IPS-NIHi11 (cell line): Measurements from ENCODE around the gene KCNJ16.

Experiments
- DNase-seq: peaks from one replicate; pipeline ENCODE4 v3.0.0; 2012; ENCODE audit warnings: mixed read lengths, low spot score

The KCNJ16 gene

DNA sequence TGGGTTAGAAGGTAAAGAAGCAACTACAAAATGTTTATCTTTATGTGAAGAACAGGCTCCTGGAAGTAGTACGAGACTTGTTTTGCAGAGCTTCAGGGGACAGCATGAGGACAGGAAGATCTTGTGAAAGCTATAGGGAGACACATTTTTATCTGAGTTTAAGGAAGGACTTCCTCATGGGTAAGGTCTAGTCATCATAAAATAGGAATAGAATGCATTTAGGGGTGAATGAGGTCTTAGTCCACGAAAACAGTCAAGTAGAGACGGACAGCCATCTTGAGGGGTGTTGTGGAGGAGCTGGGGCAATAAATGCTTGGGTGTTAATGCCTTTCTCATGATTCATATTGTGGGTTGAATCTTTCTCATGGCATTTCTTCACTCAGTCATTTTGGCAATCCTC lies 24.3 kb downstream of the KCNJ16 start:
- DNase-seq: no peak

DNA sequence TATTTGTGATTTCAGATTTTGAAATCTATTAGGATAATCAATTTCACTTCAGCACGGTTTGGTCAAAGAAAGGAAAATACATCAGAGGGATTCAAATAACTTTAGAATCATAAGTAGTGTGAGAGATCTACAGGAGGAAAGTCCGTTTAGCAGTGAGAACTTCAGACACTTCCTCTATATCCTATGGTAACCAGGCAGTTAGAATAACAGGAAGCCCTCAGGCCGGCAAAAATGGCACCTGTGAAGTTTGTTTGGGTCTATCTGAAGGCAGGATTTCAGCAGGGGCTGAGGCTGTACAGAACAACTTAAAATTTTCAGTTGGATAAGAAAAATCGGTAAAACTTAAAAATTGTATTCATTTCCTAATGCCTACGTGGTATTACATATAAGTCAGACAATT lies 24.9 kb downstream of the KCNJ16 start:
- no peak for DNase-seq

DNA sequence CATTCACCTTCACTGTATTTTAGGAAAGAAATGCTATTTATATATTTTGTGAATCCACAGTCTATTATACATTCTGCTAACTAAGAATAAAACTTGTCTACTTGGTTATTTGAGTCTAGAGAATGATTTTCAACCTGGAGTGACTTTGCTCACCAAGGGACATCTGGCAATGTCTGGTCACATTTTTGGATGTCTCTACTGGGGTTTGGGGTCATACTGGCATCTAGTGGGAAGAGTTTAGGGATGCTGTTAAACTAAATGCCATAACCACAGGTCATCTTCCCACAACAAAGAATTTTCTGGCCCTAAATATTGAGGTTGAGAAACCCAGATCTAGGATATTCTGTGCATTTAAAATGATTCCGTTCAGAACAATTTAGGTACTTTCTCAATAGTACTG lies 26.0 kb downstream of the KCNJ16 start:
- DNase-seq: no peak

DNA sequence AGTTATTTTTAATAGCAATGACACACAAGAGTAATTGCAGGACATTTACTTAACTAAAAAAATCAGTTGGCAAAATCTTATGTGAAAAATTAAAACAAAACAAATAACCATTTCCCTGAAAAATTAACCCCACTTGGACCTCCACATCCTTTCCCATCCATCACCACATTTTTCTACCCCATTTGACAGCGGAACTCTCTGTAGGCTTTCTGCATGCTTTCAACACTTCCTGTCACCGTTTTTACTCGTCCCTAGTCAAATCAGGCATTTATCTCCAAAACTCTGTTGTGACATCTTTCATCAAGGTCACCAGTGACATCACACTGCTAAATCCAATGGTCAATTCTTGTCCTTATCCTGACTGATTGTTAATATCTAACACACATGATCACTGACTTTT lies 27.5 kb downstream of the KCNJ16 start:
- DNase-seq: no peak

DNA sequence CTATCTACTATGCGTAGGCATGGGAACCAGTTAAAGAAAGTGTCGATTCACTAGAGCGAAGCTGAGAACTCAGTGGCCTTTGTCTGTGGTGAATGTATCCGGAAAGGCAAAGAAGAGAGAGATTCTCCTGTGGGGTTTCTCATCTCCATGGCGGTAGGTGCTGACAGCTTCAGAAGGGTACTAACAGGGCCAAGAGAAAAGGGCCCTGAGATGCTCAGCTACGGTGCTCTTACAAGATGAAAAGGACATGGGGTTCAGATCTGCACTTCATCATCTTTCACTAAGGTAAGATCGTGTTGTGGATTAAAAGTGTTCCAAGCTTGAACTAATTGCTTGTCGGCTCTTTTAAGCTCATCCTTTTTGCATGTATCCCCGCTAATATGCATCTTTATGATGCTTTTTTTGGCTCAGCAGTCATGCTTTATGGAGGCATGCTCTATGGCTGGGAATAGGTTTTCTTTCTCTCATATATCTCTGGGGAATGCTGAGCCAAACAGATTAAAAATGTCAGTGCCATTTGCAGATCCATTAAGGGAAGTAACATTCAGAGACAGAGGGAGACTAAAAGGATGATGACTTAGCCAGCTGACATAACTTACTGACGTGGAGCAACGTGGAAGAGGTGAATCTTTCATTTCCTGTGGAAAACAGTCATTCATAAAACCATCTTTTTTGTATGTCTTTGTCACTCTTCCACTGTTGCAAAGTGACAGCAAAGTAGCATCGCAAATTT lies 29.9 kb downstream of the KCNJ16 start:
- no peak for DNase-seq

DNA sequence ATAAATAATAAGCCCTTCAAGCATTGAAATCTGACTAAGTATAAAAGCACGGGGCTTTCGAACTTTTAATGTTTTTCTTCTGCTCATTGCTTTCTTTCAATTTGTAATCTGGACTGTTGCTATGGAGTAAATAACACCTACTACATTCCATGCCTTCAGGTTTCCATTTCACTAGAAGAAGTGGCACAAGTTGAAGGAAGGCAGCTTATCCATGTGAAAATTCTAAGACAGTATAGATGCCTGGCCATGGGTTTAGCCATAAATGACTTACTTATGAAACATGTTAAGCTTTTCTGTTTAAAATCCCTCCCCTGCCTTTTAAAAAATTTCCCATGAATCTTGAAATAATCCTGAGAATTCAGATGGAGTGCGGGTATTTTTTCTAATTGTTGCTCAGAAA lies 30.6 kb downstream of the KCNJ16 start:
- no peak for DNase-seq

DNA sequence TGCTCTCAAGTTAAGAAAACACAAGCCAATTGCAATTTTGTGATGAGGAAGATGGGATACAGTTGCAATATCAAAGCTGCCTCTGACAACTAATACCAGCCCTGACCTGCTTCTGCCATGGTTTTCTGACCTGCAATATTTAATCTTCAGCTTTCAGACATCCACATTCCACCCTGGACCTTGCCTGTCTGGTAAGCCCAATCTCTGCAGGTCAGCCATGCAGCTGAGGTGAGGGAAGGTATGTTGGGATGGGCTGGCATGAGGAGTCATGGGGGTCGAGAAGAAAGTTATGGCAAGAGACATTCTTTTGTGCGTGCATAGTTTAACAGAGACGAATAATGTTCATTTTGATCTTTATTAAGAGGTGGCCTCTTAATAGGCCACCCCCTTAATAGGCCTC lies 31.5 kb downstream of the KCNJ16 start:
- DNase-seq: no peak

DNA sequence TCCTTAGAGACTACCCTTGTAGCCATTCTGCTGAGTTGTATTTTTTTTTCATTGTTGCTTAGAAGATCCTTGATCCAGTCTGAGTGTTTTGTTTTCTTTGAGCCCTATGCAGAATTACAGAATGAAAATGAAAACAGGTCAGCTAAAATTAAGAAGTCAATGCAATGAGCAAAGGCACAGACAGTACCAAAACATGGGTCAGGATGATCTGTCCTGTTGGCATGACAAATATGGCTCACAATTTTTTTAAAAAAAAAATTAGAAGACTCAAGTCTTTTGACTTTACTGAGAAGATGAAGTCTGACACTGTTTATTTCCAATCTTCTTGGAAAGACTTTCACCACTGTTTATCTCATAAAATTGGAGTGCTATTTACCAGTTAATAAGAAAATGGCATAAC lies 32.4 kb downstream of the KCNJ16 start:
- DNase-seq: no peak

DNA sequence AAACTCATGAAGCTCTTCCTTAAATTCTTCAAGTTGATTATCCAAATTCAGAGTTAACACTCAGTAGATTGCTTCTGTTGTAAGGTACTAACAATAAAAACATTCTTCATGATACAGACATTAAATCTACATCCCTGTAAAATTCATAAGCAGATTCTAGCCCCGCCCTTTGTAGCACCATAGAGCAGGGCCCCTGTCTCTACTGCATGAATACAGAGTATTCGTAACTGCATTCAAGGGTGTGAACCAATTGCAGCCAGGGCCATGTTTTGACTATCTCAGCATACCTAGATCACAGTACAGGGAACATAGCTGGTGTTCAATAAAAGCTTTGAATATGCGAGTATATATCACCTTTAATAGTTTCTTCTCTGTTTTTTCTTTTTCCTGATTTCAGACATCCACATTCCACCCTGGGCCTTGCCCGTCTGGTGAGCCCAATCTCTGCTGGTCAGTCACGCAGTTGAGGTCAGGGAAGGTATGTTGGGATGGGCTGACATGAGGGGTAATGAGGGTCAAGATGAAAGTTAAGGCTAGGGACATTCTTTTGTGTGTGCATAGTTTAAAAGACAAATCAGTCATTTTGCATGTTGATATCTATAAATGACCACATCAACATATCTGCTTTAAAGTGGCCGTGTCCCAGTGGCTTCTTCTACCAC lies 33.0 kb downstream of the KCNJ16 start:
- DNase-seq: no peak

DNA sequence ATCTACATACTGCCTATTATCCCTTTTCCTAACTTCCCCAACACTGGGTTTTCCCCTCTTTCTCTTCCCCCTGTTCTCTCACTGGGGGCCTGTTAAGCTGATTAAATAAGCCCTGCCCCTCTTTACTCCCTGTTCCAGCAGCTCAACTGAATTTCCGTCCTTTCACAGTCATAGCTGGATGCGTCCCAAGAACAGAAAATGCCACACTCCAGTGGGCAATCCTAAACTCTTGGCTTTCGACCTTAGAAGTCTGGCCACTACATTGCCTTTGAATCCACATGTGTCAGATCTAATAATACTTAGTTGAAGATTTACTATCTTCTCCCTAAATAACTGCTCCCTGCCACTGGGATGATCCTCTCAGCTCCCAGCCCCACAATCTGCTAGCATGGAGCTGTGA lies 34.5 kb downstream of the KCNJ16 start:
- no peak for DNase-seq

DNA sequence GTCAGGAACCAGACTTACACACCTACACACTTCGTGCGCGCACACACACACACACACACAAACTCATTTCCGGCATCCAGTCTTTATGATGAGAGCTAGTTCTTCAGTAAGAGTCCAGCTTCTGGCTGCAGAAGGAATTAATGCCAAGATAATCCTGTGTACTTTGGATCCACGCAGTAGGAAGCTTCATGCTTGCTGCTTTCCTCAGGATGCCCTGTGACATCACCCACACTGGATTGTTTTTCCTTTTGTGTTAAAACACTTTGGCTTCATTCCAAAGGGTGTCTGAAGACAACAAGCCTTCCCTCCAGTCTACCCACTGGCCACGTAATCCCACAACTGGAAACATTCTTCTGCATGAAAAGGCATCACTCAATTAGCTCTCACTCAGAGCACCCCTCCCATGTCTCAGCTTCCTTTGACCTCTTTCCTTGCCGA lies 35.4 kb downstream of the KCNJ16 start:
- no peak for DNase-seq

DNA sequence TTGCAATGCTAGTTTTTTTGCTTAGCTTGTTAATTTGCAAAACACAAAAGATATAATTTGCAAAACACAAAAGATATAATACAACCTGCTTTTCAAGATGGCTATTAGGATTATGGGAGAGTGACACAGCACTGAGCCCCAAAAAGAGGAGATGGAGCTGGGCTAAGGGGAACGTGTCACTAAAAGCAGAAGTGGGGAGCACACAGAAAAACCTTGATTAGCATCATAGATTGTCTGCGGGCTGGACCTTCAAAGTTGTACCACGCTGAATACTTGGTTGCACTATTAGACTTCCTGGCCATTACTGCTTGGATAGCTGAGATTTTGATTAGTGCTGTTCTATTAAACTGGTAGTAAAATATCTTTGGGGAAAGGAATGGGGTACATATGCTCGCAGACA lies 36.2 kb downstream of the KCNJ16 start:
- DNase-seq: no peak

DNA sequence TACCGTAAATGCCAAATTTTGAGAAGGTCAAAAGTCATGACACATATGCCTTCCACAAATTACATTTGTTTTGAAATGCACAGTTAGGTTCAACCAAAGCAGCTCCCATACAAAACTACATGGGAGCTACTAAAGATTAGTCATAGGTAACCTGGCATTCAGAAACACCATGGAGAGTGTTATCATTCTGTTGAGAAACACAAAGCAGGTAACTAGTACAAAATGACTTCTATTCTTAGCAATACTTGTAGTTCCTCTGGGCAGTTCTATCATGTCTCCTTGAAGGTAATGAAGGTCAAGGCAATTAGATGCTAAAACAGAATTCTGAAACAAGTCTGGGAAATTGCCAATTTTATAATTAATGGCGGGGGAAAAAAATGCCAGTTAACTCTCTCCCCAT lies 39.4 kb downstream of the KCNJ16 start:
- no peak for DNase-seq

DNA sequence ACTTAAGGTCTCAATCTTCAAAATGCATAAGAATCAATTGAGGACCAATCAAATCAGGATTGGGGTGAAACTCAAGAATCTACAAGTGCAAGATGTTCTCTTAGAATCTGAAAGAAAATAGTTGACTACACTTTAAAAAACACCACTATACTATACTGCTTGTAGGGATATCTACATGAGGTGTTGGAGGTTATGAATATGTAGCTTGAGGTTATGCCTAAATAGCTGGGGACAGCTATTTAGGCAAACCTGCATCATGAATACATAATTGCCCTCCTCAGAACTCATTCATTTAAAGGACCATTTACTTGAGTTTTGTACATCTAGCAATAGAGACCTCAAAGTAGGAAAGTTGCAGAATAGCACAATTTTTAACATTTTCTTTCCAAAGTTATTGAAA lies 40.1 kb downstream of the KCNJ16 start:
- no peak for DNase-seq

DNA sequence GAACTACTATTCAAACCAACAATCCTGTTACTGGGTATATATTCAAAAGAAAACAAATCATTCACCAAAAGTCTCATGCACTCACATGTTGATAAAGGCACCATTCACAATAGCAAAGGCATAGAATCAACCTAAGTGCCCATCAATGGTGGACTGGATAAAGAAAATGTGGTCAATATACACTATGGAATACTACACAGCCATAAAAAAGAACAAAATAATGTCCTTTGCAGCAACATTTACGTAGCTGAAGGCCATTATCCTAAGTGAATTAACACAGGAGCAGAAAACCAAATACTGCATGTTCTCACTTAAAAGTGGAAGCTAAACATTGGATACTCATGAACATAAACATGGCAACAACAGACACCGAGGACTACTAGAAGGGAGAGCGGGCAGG lies 41.9 kb downstream of the KCNJ16 start:
- DNase-seq: no peak

DNA sequence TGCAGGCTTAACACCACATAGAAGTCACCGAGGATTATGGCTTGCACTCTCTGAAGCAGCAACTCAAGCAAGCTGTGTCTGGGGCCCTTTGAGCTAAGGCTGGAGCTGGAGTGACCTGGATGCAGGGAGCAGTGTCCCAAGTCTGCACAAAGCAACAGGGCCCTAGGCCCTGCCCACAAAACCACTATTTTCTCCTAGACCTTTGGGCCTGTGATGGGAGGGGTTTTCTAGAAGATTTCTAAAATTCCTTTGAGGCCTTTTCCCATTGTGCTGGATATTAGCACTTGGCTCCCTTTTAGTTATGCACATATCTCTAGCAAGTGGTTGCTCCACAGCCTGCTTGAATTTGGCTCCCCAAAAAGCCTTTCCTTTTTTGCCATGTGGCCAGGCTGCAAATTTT lies 44.5 kb downstream of the KCNJ16 start:
- DNase-seq: no peak

DNA sequence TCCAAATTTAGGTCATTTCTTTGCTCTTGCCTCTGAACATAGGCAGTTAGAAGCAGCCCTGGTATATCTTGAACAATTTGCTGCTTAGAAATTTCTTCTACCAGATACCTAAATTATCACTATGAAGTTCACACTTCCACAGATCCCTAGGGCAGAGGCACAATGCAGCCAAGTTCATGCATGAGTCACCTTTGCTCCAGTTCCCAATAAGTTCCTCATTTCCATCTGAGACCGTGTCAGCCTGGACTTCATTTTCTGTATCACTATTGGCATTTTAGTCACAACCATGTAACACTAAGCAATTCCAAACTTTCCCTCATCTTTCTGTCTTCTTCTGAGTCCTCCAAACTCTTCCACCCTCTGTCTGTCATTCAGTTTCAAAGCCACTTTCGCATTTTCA lies 45.0 kb downstream of the KCNJ16 start:
- DNase-seq: no peak

DNA sequence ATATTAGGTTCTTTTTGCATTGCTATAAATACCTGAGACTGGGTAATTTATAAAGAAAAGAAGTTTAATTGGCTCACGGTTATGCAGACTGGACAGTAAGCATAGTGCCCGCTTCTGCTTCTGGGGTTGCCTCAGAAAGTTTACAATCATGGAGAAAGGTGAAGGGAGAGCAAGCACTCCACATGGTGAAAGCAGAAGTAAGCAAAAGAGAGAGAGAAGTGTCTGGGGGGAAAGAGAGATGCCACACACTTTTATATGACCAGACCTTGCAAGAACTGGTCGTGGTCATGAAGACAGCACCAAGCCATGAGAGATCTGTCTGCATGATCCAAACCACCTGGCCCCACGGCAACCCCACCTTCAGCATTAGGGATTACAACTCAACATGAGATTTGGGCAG lies 45.4 kb downstream of the KCNJ16 start:
- DNase-seq: no peak

DNA sequence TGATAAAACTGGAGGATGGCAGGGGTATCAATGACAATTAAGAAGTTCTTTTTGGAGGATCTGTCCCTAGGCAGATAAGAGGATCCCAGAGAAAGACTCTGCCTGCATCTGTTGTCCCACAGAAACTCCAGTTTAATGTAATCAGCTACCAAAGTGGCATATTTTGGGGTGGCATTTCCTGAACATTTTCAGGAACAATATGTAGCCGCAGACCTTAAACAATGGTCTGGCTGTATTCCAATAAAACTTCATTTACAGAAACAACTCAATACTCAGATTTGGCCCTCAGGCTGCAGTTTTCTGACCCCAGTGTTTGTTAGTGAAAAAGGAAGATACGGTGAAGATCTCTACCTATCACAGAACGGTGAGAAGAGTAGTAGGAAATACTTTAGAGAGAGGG lies 46.1 kb downstream of the KCNJ16 start:
- DNase-seq: no peak

DNA sequence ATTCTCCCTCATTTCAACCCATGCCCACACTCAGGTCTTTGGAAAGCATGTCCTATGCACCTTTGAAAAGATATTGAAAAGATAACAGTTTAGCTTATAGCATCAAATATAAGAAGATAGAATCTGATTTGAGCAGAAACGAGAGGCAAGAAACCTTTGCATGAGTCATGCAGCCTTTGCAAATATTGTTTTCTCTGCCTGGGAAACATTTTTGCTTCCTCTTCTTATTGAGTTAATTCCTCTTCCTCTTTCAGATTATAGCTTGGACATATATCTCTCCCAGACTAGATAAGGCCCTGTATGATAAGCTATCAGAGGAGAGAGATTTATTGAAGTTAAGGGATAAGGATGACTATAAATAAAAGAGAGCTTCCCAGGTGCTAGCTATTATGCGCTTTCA lies 48.2 kb downstream of the KCNJ16 start:
- no peak for DNase-seq

DNA sequence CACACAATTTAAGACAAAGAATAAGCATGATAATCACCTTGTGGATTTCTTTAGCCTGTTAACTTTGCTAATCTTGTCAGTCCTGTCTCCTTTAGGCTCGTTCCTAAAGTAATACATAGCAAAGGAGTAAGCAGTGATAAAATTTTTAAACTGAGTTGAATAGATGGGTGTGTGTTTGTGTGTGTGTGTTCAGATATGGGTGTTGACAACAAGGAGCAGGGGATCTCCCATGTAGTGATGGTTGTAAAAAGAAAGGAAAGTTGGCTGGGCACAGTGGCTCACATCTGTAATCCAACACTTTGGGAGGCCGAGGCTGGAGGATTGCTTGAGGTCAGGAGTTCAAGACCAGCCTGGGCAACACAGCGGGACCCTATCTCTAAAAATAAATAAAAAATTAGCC lies 49.7 kb downstream of the KCNJ16 start:
- DNase-seq: no peak

DNA sequence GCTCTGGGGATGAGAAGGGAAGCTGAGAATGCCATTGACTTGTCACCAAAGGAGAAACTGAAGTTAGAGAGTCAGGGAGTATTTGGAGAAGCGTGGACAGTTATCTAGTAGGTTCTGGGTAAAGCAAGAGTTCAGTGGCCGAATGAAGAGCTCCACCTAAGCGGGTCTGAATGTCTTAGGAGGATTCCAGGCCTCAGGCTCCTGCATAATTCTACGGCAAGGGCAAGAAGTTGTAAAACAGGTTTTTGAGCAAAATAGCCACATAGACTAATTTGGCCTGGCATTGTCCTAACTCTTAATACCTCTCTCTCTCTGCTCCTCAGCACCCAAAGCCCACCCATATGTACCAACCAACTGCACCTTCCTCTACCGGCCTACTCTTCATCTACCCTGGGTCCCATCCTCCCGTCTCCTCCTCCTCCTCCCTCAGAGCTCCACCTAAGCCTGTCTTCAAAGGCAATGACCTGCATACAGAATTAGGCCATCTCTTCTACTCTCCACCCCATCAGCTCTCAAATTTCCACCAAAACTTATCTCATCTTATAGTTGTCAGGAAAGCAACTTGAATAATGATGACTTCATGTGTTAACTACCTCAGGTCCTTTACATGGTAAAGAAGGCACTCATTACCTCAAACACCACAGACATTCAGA lies 52.3 kb downstream of the KCNJ16 start:
- DNase-seq: no peak

DNA sequence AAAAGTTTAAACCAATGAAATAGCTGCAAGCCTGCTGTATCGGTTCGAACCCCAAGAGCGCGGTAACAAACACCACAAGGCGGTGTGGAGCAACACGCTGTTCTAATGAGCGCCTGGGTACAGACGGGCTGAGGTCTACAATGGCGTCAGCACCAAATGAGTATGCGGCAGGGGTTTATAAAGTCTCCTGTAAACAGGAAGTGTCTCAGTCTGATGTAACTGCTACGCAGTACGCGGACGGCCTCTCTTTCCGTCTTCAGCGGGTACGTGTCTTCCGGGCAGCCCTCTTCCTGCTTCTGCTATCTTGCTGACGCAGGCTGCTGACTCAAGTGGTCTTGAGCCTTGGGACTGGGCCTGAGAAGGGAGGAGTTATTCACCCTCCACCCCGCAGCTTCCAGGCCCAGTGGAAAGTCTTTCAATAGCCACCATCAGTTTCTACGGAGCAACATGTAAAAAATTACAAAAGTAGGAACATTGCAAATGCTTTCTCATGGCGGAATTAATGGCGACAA lies 53.8 kb downstream of the KCNJ16 start:
- no peak for DNase-seq
